K562 (cell line): ENCODE results near the gene RAB7A.

Source experiments
- PHTF2 ChIP-seq: fragments of 250-450 bp; sonication (Bioruptor Pico); IDR thresholded peaks from 2 replicates; pipeline ENCODE4 v1.5.0; 2021; ENCODE audit warnings: mild to moderate bottlenecking
- POLR2A ChIP-seq: fragments of 450-650 bp; conservative IDR thresholded peaks from 2 replicates; pipeline ENCODE4 v1.6.1; 2016
- TF ChIP-seq, protein P1 (sequence below): fragments of 250-450 bp; sonication (Bioruptor Pico); IDR thresholded peaks from 2 replicates; pipeline ENCODE4 v1.8.0; 2022; ENCODE audit warnings: moderate library complexity, mild to moderate bottlenecking, inconsistent platforms
- TF ChIP-seq, protein P2 (sequence below): fragments of 250-450 bp; sonication (Bioruptor Pico); IDR thresholded peaks from 2 replicates; pipeline ENCODE4 v1.5.1; 2021; ENCODE audit warnings: mild to moderate bottlenecking

DNA sequence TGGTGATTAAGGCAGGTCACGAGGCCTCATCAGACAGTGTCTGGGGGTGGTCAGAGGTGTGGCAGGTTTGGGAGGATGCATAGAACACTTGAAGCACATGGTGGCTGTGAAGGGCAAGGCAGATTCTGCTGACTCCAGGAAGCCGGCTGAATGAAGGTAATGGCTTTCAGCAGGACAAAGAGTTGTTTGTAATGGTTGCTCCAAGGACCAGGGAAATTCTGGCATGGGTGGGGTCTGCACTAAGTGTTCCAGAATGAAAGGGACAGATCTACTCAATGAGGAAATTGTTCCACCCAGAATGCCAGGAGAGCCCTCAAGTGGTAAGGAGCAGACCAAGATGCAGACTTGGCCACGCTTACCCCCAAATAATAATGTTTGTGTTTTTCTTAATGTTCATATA lies 82.7 kb downstream of the RAB7A start:
- TF ChIP-seq POLR2A (no peak), PHTF2 (CRISPR knock-in tag) (no peak)
- TF ChIP-seq, protein P1, sequence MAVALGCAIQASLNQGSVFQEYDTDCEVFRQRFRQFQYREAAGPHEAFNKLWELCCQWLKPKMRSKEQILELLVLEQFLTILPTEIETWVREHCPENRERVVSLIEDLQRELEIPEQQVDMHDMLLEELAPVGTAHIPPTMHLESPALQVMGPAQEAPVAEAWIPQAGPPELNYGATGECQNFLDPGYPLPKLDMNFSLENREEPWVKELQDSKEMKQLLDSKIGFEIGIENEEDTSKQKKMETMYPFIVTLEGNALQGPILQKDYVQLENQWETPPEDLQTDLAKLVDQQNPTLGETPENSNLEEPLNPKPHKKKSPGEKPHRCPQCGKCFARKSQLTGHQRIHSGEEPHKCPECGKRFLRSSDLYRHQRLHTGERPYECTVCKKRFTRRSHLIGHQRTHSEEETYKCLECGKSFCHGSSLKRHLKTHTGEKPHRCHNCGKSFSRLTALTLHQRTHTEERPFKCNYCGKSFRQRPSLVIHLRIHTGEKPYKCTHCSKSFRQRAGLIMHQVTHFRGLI (CRISPR knock-in tag) = no peak
- TF ChIP-seq, protein P2, sequence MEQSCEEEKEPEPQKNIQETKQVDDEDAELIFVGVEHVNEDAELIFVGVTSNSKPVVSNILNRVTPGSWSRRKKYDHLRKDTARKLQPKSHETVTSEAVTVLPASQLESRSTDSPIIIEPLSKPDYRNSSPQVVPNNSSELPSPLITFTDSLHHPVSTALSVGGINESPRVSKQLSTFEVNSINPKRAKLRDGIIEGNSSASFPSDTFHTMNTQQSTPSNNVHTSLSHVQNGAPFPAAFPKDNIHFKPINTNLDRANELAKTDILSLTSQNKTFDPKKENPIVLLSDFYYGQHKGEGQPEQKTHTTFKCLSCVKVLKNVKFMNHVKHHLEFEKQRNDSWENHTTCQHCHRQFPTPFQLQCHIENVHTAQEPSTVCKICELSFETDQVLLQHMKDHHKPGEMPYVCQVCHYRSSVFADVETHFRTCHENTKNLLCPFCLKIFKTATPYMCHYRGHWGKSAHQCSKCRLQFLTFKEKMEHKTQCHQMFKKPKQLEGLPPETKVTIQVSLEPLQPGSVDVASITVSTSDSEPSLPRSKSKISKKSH (CRISPR knock-in tag) = no peak
